Ramos (cell line): ENCODE results near the gene CRYGB.
"Not testable (repeated sequence)": the region's sequence is repeated elsewhere in the genome, so short reads cannot be mapped to it uniquely, and the experiment has no call there.

Source experiments
- in situ Hi-C: fragments of 300-500 bp; cut with MboI; formaldehyde crosslinking; loops from one replicate; pipeline ENCODE4 v1.14.3; 2022; ENCODE audit warnings: low sequenced_read_pairs; ENCODE audit not compliant: unreplicated experiment

Gene CRYGB

GRCh38 chr2:208122248-208122647 lies 23.7 kb downstream of the CRYGB start:
- in situ Hi-C loops: no loop called here

DNA sequence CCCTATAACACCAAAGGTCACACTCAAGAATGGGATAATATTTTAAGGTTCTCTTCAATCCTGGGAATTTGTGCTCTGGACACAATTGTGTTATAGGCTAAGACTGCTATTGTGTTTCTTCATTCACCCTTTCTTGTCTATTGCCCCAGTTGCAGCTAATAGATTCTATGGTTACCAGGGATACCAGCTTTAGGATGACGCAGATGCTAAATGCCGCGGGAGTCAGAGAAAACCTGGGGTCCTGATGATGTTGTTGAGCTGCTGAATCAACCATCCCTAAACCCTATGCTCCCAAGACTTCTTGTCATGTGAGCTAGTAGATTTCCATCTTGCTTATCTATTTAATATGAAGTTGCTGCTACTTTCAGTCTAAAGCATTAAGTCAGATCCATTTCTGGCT lies 27.0 kb downstream of the CRYGB start:
- in situ Hi-C loops: no loop called here

GRCh38 chr2:208117390-208117789 lies 28.6 kb downstream of the CRYGB start:
- in situ Hi-C loops: not testable (repeated sequence)

DNA sequence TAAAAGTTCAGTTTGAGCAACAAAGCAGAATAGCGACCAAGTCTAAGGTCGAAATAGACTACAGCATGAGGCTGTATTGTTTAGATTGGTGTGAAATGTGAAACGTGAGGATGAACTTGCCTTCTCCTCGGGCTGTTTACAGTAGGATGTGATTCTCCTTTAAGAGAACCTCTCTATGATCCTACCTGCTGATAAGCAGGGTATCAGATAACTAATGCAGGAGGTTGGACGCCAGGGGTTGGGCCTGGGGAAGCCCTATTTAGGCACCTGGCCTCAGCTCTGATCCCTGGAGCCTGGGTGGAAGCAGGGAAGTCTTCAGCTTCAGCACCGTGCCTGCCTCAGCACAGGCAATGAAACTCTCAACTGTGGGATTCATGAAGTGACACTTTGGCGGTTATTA lies 33.0 kb downstream of the CRYGB start:
- in situ Hi-C loops: no loop called here

- in situ Hi-C loops: not testable (repeated sequence)
These were observed 33.6 kb downstream of the CRYGB start for GRCh38 chr2:208112273-208112745.

DNA sequence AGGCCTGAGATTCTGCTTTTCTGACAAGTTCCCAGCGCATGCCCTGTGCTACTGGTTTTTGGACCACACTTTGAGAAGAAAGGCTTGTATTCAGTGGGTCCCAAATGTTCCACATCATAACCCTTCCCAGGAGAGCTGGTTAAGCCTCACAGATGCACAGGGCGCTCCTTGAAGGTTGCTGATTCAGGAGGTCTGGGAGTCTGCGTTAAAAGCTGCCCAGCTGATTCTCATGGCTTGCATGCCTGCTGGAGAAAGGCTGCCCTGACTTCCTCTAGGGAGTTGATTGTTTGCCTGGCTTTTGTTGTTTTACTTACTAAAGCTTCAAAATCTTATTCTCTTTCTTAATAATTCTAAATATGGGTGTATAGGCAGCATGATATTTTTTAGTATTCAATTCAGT lies 42.3 kb downstream of the CRYGB start:
- in situ Hi-C loops: no loop called here

GRCh38 chr2:208101716-208102631 lies 44.0 kb downstream of the CRYGB start:
- in situ Hi-C loops: no loop called here

- in situ Hi-C loops: no loop called here
These were observed 46.1 kb downstream of the CRYGB start for GRCh38 chr2:208099682-208100470.

DNA sequence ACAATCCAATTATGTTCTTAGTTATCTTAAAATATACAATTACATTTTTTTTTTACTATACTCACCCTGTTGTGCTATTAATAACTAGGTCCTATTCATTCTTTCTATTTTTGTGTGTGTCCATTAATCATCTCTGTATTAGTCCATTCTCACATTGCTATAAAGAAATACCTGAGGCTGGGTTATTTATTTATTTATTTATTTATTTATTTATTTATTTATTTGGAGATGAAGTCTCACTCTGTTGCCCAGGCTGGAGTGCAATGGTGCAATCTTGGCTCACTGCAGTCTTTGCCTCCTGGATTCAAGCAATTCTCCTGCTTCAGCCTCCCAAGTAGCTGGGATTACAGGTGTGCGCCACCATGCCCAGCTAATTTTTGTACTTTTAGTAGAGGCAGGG lies 47.3 kb downstream of the CRYGB start:
- in situ Hi-C loops: not testable (repeated sequence)

DNA sequence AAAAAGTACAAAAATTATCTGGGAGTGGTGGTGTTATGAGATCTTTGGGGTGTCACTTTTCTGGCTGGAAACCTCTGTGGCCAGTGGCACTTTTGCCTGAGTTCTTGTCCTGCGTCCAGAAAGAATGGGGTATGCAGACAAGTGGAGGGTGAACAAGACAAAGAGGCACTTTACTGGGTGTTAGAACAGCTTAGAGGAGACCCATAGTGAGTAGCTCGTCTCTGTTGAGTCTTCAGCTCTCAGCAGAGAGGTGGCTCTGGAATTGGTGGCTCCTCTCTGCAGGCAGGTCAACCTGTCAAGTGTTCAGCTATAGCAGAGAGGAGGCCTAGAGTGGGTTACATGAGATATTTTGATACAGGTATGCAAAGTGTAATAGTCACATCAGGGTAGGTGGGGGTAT lies 47.7 kb downstream of the CRYGB start:
- in situ Hi-C loops: no loop called here

DNA sequence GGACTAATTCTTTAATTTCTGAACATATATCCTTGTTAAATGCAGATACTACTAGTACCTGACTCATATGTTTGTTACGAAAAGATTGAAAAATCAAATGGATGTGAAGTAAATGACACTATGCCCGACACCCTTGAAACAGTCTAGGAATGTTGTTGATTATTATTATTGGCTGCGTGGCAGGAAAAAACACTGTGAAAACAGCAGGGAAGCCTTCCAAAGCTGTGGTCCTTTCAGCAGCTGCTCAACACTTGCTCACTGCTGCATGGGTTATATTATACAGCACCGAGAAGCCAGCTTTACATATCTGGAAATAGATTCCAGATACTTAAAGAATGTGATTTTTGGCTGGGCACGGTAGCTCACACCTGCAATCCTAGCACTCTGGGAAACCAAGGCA lies 48.2 kb downstream of the CRYGB start:
- in situ Hi-C loops: no loop called here

DNA sequence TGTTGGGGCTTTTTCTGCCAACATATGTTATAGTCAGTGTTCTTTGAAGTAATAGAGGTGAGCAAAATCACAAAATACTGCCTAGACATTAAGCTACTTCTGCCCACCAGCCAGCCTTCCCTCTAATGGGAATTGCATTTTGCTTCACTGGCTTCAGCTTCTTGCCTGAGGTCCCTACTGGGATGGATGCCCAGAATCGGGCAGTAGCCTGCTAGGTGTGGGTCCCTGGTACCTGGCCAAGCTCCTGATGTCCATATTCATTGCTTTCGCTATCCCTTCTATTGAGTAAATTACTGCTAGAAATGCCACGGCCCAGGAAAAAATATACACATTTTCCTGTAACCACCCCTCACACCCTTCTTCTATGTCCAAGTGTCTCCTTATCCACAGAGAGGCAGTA lies 48.6 kb downstream of the CRYGB start:
- in situ Hi-C loops: no loop called here

DNA sequence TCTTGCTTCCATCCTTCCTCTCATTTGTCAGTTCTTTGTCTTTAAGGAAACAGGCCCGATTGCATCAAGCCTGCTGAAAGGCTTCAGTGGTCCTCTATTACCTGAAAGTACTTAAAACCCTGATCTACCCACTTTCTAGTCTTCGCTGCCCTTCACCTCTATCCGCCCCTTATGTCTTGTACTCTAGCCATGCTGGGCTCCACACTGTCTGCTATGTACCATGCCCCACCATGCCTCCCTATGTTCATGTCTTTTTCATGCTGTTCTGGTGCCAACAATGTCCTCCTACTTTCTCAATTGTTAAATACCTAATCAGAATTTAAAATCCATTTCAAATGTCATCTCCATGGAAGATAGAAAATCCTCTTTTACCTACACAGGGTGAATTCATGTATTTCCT lies 49.9 kb downstream of the CRYGB start:
- in situ Hi-C loops: no loop called here

DNA sequence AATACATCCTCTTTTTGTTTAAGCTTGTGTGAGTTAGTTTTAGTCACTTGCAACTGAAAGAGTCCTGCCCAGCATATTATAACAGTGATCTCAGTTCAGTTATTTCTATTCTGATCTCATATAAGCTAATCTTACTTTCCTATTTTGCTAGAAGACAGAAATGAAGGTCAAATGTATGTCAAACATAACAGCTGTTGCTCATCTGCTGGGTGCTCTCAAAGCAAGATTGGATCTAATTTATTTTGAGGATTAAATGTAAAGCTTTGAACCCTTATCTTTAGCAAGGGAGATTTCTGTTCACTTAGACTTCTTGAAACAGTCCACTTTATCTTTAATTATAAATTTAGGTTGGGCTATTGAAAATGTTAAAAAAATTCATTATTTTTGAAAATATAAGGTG lies 52.8 kb downstream of the CRYGB start:
- in situ Hi-C loops: no loop called here
